Natural killer cell treated with Interleukin-12 subunit alpha and Interleukin-12 subunit beta and Interleukin-15 and Interleukin-18, amount 100 ng/mL, for 72 hours (primary cell): Measurements from ENCODE around the gene CORO2A. TPM values are rescaled to one million over a fixed set of nuclear protein-coding genes. Genes with fewer than 3 reads are reported as not detected.
A peak's percentile ranks its signal among the peaks of the same experiment; 100 is the strongest.
"Not testable (repeated sequence)": the region's sequence is repeated elsewhere in the genome, so short reads cannot be mapped to it uniquely, and the experiment has no call there.

Experiments
- ATAC-seq, 2 donors: fragments of 150-1000 bp; cut with Tn5 transposase in 1 of 2; sonication (Bioruptor Pico), chemical (Tn5 transposase) in 1 of 2; 2 replicates each; pipeline ENCODE4 v1.10.0; 2021
- DNase-seq: peaks from one replicate; pipeline ENCODE4 v3.0.0; 2022; ENCODE audit warnings: low spot score
- H3K27ac Mint-ChIP-seq, 2 donors: 1 replicate in 1 of 2; 2 replicates in 1 of 2; pipeline ENCODE4 v1.8.0; 2022; ENCODE audit warnings: mixed read lengths in 2 of 2, mild to moderate bottlenecking in 1 of 2, moderate library complexity in 1 of 2
- H3K27me3 Mint-ChIP-seq, 2 donors: 1 replicate in 1 of 2; 2 replicates in 1 of 2; pipeline ENCODE4 v1.8.0; 2022; ENCODE audit warnings: mixed read lengths in 2 of 2
- H3K36me3 Mint-ChIP-seq: one replicate; pipeline ENCODE4 v1.8.0; 2022; ENCODE audit warnings: mixed read lengths
- H3K4me1 Mint-ChIP-seq, 2 donors: 1 replicate in 1 of 2; 2 replicates in 1 of 2; pipeline ENCODE4 v1.8.0; 2022; ENCODE audit warnings: low read depth in 2 of 2, mixed read lengths in 2 of 2, mild to moderate bottlenecking in 1 of 2
- H3K4me3 Mint-ChIP-seq: one replicate; pipeline ENCODE4 v1.8.0; 2022; ENCODE audit warnings: mixed read lengths
- H3K9me3 Mint-ChIP-seq: 2 replicates; pipeline ENCODE4 v1.8.0; 2022; ENCODE audit warnings: mixed read lengths
- total RNA-seq, 2 donors: library from RNA; stranded (reverse); gene quantifications; one replicate each; pipeline ENCODE4 v1.2.3, GENCODE V29; 2022

Gene CORO2A
- total RNA-seq, 2 donors from 2014 or later: 0.95 to 1.8 TPM

- H3K27me3 Mint-ChIP-seq: no peaks in the 10 kb centered on the region
- H3K27ac Mint-ChIP-seq: peak overlapping the region; percentile 89 to 94
- ATAC-seq: no peak
- H3K4me1 Mint-ChIP-seq: peaks cover 66 to 71% of the 10 kb centered on the region in 2 donors
- no peak for DNase-seq
- H3K36me3 Mint-ChIP-seq: peaks cover 6% of the 10 kb centered on the region
- H3K4me3 Mint-ChIP-seq: peak overlapping the region; percentile 69
- H3K9me3 Mint-ChIP-seq: no peaks in the 10 kb centered on the region
Measured at GRCh38 chr9:98104445-98104881, 88.0 kb downstream of the CORO2A start.

- DNase-seq: peak; percentile 84
- Mint-ChIP-seq H3K9me3 (no peaks in the 10 kb centered on the region), H3K4me1 (peaks cover 57 to 62% of the 10 kb centered on the region in 2 donors), H3K27me3 (no peaks in the 10 kb centered on the region), H3K4me3 (peak overlapping the region; percentile 80), H3K27ac (peak overlapping the region; percentile 89 to 94), H3K36me3 (peaks cover 13% of the 10 kb centered on the region)
- peak; percentile 98 for ATAC-seq
Measured at GRCh38 chr9:98101868-98102273, 90.6 kb downstream of the CORO2A start.

GRCh38 chr9:98101416-98101815, 91.0 kb downstream of the CORO2A start:
- Mint-ChIP-seq H3K4me1 (peaks cover 60 to 63% of the 10 kb centered on the region in 2 donors), H3K27me3 (no peaks in the 10 kb centered on the region), H3K27ac (peak overlapping the region; percentile 89 to 94), H3K4me3 (peak overlapping the region; percentile 80), H3K36me3 (peaks cover 13% of the 10 kb centered on the region), H3K9me3 (no peaks in the 10 kb centered on the region)
- DNase-seq (no peak), ATAC-seq (no peak)

- Mint-ChIP-seq H3K9me3 (no peaks in the 10 kb centered on the region), H3K27me3 (no peaks in the 10 kb centered on the region), H3K4me1 (peaks cover 54 to 56% of the 10 kb centered on the region in 2 donors), H3K27ac (peak overlapping the region; percentile 89 to 94), H3K36me3 (peaks cover 13% of the 10 kb centered on the region), H3K4me3 (peak overlapping the region; percentile 67)
- no peak for ATAC-seq
- no peak for DNase-seq
Measured at GRCh38 chr9:98100456-98100855, 92.0 kb downstream of the CORO2A start.

- H3K36me3 Mint-ChIP-seq: peaks cover 13% of the 10 kb centered on the region
- peak overlapping the region; percentile 89 to 94 for H3K27ac Mint-ChIP-seq
- peaks cover 52% of the 10 kb centered on the region in 2 donors for H3K4me1 Mint-ChIP-seq
- DNase-seq (no peak), ATAC-seq (no peak)
- H3K9me3 Mint-ChIP-seq: no peaks in the 10 kb centered on the region
- no peaks in the 10 kb centered on the region for H3K27me3 Mint-ChIP-seq
- H3K4me3 Mint-ChIP-seq: peak overlapping the region; percentile 67
Measured at GRCh38 chr9:98099898-98100297, 92.5 kb downstream of the CORO2A start.

GRCh38 chr9:98099346-98099745, 93.1 kb downstream of the CORO2A start:
- Mint-ChIP-seq H3K27me3 (no peaks in the 10 kb centered on the region), H3K36me3 (peaks cover 11% of the 10 kb centered on the region), H3K27ac (peak overlapping the region; percentile 89 to 94), H3K4me3 (peak overlapping the region; percentile 67), H3K4me1 (peaks cover 48 to 51% of the 10 kb centered on the region in 2 donors), H3K9me3 (no peaks in the 10 kb centered on the region)
- no peak for ATAC-seq
- DNase-seq: no peak

- peak overlapping the region; percentile 73 to 86 for H3K27ac Mint-ChIP-seq
- no peaks in the 10 kb centered on the region for H3K9me3 Mint-ChIP-seq
- DNase-seq: peak; percentile 74
- peaks cover 12% of the 10 kb centered on the region for H3K36me3 Mint-ChIP-seq
- H3K27me3 Mint-ChIP-seq: no peaks in the 10 kb centered on the region
- peak overlapping the region; percentile 21 for H3K4me3 Mint-ChIP-seq
- peak; percentile 22 to 47 for ATAC-seq
- H3K4me1 Mint-ChIP-seq: peaks cover 48% of the 10 kb centered on the region in 2 donors
Measured at GRCh38 chr9:98097836-98098235, 94.6 kb downstream of the CORO2A start.

- Mint-ChIP-seq H3K4me1 (peaks cover 38% of the 10 kb centered on the region in 2 donors), H3K27ac (peak overlapping the region in 1 of 2 donors; percentile 73), H3K4me3 (no peak overlapping the region), H3K9me3 (no peaks in the 10 kb centered on the region), H3K27me3 (no peaks in the 10 kb centered on the region), H3K36me3 (peaks cover 16% of the 10 kb centered on the region)
- ATAC-seq (no peak), DNase-seq (no peak)
Measured at GRCh38 chr9:98096091-98096490, 96.3 kb downstream of the CORO2A start.

GRCh38 chr9:98095401-98095800, 97.0 kb downstream of the CORO2A start:
- peak overlapping the region in 1 of 2 donors; percentile 63 for H3K27ac Mint-ChIP-seq

GRCh38 chr9:98094851-98095250, 97.6 kb downstream of the CORO2A start:
- no peaks in the 10 kb centered on the region for H3K9me3 Mint-ChIP-seq
- no peak for DNase-seq
- peak overlapping the region; percentile 57 to 72 for H3K27ac Mint-ChIP-seq
- ATAC-seq: no peak
- peaks cover 20% of the 10 kb centered on the region for H3K36me3 Mint-ChIP-seq
- H3K4me3 Mint-ChIP-seq: no peak overlapping the region
- no peaks in the 10 kb centered on the region for H3K27me3 Mint-ChIP-seq
- peaks cover 32 to 35% of the 10 kb centered on the region in 2 donors for H3K4me1 Mint-ChIP-seq

More at GRCh38 chr9:98095401-98095800, 97.0 kb downstream of the CORO2A start:
- DNase-seq: no peak
- Mint-ChIP-seq H3K4me1 (peaks cover 36 to 37% of the 10 kb centered on the region in 2 donors), H3K9me3 (no peaks in the 10 kb centered on the region), H3K27me3 (no peaks in the 10 kb centered on the region), H3K4me3 (no peak overlapping the region), H3K36me3 (peaks cover 16% of the 10 kb centered on the region)
- no peak for ATAC-seq

- Mint-ChIP-seq H3K4me3 (no peak overlapping the region), H3K4me1 (peaks cover 34 to 35% of the 10 kb centered on the region in 2 donors), H3K27ac (peak overlapping the region; percentile 57 to 72), H3K9me3 (no peaks in the 10 kb centered on the region), H3K27me3 (no peaks in the 10 kb centered on the region), H3K36me3 (peaks cover 20% of the 10 kb centered on the region)
- DNase-seq: no peak
- ATAC-seq: no peak
Measured at GRCh38 chr9:98094316-98094715, 98.1 kb downstream of the CORO2A start.

- H3K4me1 Mint-ChIP-seq: peaks cover 27 to 29% of the 10 kb centered on the region in 2 donors
- H3K27ac Mint-ChIP-seq: peak overlapping the region in 1 of 2 donors; percentile 52
- DNase-seq: no peak
- H3K36me3 Mint-ChIP-seq: peaks cover 24% of the 10 kb centered on the region
- H3K4me3 Mint-ChIP-seq: no peak overlapping the region
- H3K9me3 Mint-ChIP-seq: no peaks in the 10 kb centered on the region
- ATAC-seq: no peak
- H3K27me3 Mint-ChIP-seq: no peaks in the 10 kb centered on the region
Measured at GRCh38 chr9:98092613-98092931, 99.9 kb downstream of the CORO2A start.

GRCh38 chr9:98091735-98092612, 100.5 kb downstream of the CORO2A start:
- Mint-ChIP-seq H3K9me3 (no peaks in the 10 kb centered on the region), H3K36me3 (peaks cover 21% of the 10 kb centered on the region), H3K27me3 (no peaks in the 10 kb centered on the region), H3K27ac (no peak overlapping the region), H3K4me1 (peaks cover 24 to 25% of the 10 kb centered on the region in 2 donors), H3K4me3 (no peak overlapping the region)
- DNase-seq: no peak
- no peak for ATAC-seq

- not testable (repeated sequence) for H3K9me3 Mint-ChIP-seq, H3K27me3 Mint-ChIP-seq, H3K27ac Mint-ChIP-seq, ATAC-seq, DNase-seq, H3K4me3 Mint-ChIP-seq
- Mint-ChIP-seq H3K4me1 (peaks cover 26 to 27% of the 10 kb centered on the region in 2 donors), H3K36me3 (peaks cover 28% of the 10 kb centered on the region)
Measured at GRCh38 chr9:98090674-98091073, 101.8 kb downstream of the CORO2A start.
